HK-2 (cell line): ENCODE data around the gene TCEAL8.
A peak's percentile ranks its signal among the peaks of the same experiment; 100 is the strongest.

ENCODE experiments used
- DNase-seq: peaks from one replicate; pipeline ENCODE4 v3.0.0-alpha.2; 2018; ENCODE audit not compliant: unreplicated experiment

TCEAL8 gene

DNA sequence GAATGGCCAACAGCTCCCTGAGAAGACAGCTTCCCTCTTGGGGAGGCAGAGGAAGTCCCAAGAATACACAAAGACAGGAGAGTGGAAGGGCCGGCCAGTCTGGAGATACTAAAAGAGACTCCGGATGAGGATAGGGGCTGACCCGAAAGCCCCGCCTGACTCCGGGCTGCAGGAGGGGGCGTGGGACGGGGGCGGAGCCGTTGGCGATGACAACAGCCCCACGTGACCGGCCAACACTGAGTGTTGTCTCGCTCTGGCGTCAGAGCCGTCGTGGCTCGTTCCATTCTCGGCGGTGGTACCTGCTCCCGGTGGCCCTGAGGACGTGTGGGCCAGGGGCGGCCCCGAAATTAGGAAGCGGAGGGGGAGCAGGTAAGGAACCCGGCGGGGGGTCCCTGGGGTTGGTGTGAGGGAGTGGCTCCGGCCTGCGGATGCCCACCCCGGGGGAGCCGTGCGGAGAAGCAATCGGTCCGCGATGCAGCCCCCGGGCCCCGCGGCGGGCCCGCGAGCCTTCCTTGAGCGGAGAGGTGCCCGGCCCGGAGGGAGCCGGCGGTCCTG lies 40.0 kb downstream of the TCEAL8 start, which contains the start of gene BEX4:
BEX4 (plus strand) TSS at position 239 of the 555 bp plus-strand sequence. CDS start 1,046 bp downstream, outside the sequence.
- peak; percentile 74 for DNase-seq

DNA sequence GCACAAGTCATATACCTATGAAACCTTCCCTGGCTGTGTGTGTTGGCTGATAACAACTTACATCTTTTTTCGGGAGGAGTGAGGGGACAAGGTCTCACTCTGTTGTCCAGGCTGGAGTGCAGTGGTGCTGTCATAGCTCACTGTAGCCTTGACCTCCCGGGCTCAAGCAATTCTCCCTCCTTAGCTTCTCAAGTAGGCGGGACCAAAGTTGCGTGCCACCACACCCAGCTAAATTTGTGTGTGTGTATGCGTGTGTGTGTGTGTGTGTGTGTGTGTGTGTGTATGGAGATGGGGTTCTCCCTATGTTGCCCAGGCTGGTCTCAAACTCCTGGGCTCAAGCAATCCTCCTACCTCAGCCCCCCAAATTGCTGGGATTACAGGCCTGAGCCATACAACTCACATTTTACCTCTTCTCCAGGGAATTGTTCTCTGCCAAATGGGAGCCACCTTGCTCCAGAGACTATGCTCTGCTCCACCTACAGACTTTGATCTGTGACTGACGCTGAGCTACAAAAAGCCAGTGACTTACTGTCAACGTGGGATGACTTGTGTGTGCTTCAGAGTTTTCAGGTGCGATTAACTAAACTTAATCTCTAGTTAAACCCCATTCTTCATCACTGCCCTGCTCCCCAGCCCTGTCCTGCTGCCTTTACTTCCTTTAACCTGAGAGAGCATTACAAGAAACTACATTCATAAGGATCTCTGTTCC lies 42.1 kb downstream of the TCEAL8 start:
- no peak for DNase-seq

DNA sequence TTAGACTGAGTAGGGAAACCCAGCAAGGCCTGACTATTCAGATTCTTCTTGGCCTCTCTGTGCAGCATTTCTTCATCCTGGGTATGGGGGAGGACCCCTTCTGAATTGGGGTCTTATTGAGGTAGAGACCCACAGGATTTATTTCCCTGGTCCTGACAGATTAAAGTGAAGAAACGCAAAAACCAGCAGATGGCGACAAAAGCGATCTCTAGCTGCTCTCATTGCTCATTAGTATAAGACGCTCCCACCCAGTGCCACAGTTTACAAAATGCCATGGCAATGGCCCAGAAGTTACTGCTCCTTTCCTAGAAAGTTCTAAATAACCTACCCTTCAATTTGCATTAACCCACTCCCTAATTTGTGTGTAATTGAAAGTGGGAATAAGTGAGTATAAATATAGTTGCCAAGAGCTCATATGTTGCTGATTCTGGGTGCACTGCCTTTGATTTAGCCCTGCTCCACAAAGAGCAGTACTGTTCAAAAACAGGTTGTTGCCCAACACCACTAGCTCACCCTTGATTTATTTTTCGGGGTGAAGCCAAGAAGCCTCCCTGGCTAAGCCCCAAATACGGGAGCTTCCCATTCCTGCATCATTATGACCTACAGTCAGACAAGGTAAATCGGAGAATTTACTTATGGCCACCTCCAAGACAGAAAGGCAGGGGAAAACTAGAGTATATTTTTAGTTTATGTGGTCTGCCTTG lies 43.8 kb downstream of the TCEAL8 start:
- peak; percentile 5 for DNase-seq

DNA sequence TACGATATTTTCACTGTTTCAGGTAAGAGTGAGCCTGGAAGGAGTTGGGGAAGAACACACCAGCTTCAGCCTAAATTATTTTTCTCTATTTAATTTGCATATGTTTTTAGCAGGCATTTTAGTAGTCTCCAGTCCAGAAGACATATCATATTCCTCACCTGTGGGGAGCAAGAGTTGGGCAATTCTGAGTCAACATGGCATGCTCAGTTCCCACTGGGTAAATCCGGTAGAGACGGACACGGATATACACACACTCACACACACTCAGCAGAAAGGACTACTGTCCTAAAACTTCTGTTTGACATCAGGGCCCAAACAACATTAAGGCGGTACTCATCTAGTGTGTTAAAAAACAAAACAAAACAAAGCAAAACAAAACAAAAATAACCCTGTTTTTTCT lies 44.9 kb downstream of the TCEAL8 start:
- DNase-seq: no peak
